GM18861 (cell line): ENCODE measurements around the gene PRKAA1.
"Not testable (repeated sequence)": the region's sequence is repeated elsewhere in the genome, so short reads cannot be mapped to it uniquely, and the experiment has no call there.

Experiments used
- ATAC-seq: cut with Tn5 transposase; IDR thresholded peaks from one replicate; pipeline ENCODE4 v1.9.1; 2021; ENCODE audit not compliant: unreplicated experiment

Gene PRKAA1

DNA sequence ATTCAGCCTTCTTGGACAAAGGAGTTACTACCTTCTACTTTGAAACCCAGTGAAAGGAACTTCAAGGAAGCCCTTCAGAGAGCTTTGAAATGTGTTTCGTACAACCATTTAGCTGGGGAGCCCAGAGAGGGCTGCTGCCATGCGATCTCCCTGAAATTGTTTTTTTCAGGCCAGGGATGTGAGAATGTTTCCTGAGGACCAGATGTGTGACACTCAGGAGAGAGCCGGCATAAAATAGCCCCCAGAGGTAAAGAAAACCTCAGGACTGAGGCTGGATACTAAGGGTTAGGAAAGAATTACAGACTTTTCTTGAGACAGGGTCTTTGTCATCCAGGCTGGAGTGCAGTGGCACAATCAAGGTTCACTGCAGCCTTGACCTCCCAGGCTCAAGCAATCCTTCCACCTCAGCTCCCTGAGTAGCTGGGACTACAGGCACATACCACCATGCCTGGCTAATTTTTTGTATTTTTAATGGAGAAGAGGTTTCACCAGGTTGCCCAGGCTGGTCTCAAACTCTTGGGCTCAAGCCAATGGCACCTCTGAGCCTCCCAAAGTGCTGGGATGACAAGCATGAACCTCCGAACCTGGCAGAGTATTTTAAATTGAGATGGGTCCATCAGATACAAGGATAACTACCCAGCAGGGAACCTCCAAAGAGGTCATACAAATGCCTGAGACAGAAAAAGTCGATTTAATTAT lies 28.5 kb upstream of the PRKAA1 start:
- ATAC-seq: no peak

DNA sequence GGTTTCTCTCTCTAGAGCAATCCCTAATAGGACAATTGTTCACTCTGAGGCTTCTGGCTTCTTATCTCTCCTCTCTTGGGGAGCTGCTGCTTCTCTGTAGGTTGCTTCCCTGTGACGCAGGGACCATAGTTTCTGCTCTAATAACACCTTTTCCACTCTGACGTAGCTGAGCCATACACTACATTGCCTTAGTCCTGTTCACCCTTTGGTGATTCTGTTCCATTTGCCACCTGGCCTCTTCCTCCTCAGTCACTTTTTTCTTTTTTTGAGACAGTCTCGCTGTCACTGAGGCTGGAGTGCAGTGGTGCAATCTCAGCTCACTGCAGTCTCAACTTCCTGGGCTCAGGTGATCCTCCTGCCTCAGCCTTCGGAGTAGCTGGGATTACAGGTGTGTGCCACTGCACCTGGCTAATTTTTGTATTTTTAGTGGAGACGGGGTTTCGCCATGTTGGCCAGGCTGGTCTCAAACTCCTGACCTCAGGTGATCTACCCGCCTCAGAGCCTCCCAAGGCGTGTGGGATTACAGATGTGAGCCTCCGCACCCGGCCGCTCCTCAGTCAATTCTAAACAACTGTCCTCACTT lies 27.4 kb upstream of the PRKAA1 start:
- ATAC-seq: not testable (repeated sequence)

DNA sequence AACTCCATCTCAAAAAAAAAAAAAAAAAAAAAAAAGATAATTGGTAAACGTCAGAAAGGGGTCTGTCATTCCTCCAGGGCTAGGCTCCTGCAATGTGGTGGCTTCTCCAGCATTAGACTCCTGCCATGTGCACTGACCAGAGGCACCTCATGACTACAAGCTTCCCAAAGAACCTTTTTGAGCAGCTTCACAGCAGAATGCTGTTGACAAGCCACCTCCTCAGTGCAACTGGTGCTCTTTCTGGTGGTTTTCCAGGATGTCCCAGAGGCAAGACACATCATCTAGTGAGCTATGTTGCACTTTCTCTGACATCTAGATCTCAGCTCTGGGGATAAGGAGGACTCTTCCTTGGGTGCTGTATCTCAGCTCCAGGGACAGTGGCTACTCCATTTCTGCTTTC lies 25.3 kb upstream of the PRKAA1 start:
- no peak for ATAC-seq

DNA sequence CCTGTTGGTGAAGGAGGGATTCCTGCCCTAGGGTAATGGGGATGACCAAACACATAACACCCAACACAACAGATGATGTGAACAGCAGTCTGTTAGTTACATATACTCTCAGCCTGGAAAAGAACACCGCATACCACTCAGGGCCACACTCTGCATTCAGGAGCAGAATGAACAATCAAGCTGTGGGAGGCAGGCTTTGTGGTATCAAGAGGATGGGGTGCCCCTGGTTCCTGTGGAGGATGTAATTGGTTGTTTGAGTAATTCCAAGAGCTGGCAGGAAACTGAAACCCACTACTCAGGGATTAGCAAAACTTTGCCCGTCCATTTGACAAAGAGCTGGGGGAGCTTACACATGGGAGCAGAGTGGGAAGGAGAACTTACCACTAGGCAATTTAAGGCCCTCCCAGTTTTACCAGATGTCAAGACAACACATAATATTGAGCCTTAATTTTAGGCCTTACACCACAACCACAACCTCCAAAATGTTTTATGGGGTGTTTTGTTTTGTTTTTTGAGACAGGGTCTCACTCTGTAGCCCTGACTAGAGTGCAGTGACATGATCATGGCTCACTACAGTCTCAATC lies 15.6 kb upstream of the PRKAA1 start:
- ATAC-seq: no peak

DNA sequence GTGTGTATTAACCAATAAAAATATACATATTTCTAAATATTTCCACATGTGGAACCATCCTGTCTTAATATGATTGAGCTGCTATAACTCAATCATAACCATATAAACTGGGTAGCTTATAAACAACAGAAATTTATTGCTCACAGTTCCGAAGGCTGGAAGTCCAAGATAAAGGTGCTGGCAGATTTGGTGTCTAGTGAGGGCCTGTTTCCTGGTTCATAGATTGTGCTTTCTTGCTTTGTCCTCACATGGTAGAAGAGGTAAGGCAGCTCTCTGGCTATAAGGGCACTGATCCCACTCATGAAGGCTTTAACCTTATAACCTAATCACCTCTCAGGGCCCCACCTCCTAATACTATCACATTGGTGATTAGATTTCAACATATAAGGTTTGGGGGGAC lies 14.0 kb upstream of the PRKAA1 start:
- no peak for ATAC-seq

DNA sequence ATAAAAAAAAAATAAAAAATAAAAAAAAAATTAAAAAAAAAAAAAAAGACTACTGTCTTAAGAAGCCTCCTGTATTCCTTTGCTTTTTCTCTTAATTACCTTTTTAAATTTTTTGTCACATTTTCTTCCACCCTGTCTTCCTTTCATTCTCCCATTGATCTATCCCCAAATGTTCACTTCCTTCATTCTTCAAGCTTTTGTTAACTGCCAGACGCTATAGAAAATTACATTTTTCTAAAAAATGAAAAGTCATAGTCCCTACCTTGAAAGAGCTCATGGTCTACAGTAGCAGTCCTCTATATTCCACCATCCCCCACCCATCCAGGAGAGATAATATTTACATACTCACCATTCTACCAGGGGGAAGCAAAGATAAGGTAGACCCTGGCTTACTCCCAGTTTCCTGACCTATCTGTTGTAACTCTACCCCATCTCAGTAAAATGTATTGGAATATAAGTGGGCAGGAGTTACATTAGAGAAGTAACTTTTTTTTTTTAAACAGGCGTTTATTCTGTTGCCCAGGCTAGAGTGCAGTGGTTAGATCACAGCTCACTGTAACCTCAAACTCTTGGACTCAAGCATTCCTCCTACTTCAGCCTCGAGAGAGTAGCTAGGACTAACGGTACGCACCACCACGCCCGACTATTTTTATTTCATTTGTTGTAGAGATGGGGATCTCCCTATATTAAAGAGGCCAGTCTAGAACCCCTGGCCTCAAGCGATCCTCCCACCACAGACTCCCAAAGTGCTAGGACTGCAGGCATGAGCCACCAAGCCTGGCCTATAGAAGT lies 3.8 kb upstream of the PRKAA1 start:
- no peak for ATAC-seq

DNA sequence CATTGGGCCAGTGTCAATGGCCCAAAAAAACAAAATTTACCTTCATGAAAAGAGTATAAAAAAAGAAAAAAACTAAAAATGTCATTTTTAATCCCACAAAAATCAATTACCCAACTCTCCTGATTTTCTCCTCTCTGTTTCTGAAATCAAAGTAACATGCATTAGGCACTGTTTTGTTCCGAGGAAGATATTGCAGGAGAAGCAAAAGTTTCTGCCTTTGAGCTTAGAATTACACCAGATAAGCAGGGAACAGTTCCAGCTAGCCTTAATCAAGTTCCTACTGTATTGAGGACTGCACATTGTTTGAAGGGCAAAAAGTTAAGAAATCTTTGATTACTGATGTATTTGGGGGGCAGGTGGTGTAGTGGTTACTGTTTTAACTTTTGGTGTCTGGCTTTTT lies 1.1 kb upstream of the PRKAA1 start:
- no peak for ATAC-seq

DNA sequence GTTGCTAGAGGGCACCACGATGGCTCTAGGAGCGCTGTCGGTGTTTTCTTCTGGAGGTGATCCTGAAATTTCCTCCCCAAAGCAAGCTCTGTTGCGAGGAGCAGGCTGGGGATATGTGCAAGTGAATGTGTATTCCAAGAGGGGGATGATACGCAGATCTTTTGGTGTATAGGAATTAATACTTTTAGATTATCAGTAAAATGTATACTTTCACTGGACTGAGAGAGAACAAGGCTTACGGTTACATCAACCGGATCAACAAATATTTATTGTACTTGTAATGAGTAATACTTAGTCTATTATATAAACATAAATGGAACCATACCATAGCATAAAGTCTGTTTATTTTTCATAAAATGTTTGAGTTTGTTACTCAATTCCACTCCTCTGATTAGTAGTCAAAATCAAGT lies 632 bp upstream of the PRKAA1 start:
- peak; percentile 1 for ATAC-seq

DNA sequence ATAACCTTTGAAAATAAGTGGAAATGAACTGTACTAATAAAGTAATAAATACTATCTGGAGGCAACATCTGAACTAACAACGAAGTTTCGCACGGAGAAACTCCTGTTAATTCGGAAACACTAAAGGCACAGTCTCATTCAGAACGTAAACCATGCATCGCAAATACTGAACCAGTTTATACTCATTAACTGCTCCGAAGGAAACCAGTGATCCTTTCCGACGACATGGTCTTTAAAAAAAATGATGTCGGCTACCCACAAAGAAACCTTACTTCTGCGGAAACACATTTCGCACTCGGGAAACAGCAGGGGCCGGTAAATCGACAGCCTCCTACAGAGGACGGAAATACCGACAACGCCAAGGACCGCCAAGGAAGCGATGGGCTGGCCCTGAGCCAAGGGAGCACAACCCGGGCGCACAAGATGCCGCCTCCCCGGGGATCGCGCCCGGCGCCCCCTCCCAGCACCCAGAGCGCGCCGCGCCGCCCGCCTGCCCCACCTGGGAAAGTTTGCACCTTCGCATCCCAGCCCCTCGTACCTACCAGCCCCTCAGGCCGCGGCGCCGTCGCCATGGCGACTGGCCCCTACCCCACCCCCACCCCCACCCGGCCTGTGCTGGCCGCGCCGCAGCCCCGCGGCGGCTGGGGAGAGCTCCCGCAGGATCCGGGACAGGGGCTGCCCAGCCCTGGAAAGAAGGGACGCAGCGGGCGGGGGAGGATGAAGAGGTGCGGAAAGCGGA lies 732 bp downstream of the PRKAA1 start:
- ATAC-seq: peak; percentile 24

DNA sequence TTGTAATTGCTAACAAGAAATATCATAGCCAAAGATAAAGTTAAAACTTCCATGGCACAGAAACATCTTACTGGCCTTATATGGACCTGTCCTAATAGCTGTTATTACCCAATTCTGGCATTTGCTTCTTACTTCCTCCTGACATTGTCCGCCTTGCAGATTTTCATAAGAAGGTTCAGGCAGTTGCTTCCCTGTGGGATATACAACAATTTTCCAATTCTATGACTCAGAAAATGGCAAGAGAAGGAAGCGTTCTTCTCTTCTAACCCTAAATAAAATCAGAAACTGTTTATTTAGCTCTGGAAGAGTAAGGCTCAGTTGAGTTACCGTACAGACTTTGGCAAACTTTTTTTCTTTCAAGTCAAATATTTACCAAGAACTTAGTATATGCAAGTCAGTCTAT lies 1.7 kb downstream of the PRKAA1 start:
- no peak for ATAC-seq

DNA sequence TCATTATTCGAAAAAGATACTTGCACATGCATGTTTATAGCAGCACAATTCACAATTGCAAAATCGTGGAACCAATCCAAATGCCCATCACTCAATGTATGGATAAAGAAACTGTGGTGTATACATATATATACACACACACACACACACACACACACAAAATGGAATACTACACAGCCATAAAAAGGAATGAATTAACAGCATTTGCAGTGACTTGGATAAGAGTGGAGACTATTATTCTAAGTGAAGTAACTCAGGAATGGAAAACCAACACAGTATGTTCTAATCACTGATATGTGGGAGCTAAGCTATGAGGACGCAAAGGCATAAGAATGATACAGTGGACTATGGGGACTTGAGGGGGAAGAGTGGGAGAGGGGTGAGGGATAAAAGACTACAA lies 3.3 kb downstream of the PRKAA1 start:
- ATAC-seq: not testable (repeated sequence)

DNA sequence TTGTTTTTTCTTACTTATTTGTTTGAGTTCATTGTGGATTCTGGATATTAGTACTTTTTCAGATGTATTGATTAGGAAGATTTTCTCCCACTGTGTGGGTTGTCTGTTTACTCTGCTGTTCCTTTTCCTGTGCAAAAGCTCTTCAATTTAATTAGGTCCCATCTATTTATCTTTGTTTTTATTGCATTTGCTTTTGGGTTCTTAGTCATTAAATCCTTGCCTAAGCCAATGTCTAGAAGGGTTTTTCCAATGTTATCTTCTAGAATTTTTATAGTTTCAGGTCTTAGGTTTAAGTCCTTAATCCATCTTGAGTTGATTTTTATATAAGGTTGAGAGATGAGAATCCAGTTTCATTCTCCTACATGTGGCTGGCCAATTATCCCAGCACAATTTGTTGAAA lies 3.8 kb downstream of the PRKAA1 start:
- not testable (repeated sequence) for ATAC-seq

DNA sequence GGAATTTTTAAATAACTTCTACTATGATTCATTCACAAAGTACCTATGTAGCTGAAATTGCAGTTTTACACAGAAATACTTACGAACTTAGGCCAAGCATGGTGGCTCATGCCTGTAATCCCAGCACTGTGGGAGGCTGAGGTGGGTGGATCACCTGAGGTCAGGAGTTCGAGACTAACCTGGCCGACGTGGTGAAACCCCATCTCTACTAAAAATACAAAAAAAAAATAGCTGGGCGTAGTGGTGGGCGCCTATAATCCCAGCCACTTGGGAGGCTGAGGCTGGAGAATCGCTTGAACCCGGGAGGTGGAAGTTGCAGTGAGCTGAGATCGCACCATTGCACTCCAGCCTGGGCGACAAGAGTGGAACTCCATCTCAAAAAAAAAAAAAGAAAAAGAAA lies 5.5 kb downstream of the PRKAA1 start:
- ATAC-seq: not testable (repeated sequence)

DNA sequence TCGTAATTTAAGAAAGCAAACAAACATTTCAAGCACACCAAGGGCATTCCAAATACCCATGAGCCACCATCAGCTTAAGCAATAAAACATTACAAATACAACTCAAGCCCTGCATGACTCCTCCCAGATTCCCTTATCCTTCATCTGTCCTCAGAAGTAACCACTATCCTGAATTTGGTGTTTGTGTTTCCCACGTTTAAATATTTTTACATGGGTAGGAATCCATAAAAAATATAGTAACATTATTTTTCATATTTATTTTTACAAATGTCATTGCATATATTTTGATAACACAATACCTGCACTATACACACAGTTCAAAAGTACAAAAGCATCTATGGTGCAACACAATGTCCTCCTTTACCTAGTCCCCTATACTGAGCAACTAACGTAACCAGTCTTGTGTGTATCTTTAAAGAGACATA lies 6.4 kb downstream of the PRKAA1 start:
- ATAC-seq: no peak

DNA sequence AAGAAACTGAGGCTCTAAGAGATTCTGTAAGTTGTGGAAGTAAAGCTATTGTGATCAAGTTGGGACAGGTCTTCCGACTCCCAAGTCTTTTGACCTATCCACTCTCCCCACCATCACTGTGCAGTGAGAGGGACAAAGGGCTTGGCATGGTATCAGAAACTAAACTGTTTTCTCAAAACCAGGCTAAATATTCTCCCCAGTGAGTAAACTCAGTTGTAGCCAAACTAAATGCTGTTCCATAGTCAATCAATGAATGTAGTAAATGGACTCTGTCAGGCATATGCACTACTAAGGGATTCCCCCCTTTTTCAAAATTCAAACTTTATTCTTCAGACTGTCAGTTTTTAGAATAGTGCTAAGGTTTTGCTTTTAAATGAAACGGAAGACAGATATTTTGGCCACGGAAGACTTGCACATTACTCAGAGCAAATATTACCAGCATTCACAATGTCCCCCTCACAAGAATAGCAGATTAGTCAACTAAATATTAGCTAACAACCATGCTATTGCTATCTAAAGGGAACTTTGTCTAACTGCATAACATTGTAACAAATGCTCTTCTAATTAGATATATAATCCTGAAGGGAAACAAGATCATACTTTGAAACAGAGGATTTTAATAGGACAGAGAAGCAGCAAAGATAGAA lies 7.1 kb downstream of the PRKAA1 start:
- ATAC-seq: no peak

DNA sequence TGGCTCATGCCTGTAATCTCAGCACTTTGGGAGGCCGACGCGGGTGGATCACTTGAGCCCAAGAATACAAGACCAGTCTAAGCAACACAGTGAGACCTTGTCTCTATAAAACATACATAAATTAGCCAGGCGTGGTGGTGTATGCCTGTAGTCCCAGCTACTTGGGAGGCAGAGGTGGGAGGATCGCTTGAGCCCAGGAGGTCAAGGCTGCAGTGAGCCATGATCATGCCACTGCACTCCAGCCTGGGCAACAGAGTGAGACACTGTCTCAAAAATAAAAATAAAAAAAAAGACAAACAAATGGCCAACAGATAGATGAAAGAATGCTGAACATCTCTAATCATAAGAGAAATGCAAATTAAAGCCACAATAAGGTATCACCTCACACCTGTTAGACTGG lies 9.2 kb downstream of the PRKAA1 start:
- ATAC-seq: not testable (repeated sequence)

DNA sequence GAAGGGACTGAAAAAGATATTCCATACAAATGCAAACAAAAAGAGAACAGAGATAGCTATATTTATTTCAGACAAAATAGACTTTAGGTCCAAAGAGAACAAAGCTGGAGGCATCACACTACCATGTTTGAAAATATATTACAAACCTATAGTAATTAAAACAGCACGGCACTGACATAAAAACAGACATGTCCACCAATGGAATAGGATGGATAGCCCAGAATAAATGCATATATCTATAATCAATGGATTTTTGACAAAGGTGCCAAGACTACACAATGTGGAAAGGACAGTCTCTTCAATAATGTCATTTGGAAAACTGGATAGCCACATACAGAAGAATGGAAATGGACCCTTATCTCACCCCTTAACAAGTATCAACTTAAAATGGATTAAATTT lies 10.2 kb downstream of the PRKAA1 start:
- ATAC-seq: no peak

DNA sequence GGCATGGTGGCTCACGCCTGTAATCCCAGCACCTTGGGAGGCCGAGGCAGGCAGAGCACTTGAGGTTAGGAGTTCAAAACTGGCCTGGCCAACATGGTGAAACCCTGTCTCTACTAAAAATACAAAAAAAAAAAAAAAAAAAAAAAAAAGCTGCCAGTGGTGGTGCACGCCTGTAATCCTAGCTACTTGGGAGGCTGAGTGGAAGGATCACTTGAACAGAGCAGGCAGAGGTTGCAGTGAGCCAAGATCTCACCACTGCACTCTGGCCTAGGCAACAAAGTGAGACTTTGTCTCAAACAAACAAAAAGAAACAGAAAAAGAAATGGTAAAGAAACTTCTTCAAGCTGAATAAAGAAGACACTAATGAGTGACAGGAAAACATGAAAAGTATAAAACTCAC lies 11.5 kb downstream of the PRKAA1 start:
- not testable (repeated sequence) for ATAC-seq

DNA sequence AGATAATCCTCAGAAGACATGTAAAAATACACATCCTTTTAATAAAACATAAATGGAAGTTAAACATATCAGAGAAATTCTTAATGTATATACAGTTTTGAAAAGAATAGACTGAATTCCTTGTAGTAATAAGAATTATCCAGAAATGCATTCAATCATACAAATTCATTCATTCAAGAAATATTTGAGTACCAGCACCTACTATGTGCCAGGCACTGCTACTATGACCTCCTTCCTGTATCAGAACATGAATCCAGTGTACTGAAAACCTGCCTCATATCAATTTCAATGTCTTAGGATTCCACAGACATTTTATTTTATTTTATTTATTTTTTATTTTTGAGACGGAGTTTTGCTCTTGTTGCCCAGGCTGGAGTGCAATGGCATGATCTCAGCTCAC lies 13.3 kb downstream of the PRKAA1 start:
- ATAC-seq: no peak

DNA sequence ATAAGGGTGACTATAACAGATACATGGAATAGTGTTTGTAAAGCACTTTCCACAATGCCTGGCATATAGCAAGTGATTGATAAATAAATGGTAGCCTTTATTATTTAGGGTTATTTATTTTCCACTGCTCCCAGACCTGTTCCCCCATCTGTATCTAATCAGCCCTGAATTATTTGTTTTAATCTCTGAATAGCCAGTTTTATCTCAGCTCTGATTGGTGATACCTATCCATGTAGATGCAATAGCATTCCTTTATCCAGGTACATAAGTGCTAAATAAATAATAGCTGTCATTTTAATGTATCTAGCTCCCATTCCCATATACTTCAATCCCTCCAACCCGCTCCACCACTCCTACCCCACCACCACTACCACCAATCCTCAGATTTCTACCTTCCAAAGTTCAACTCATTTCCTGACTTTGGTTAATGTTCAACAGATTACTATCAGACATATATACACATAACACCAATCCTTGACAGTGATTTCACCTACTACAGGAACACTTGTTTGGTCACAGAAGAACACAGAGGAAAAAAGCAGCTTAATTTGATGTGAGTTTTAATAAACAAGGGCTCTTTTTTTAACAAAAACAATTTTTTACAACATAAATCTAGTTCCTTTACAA lies 14.0 kb downstream of the PRKAA1 start:
- peak; percentile 48 for ATAC-seq
